ENCODE results near the gene PTCH2. TPM values are rescaled to one million over a fixed set of nuclear protein-coding genes. Genes with fewer than 3 reads are reported as not detected.

The PTCH2 gene
- total and polyA plus RNA-seq, 10 donors: 0.56 to 1.6 (median 1.2) TPM

GRCh38 chr1:44808063-44808937 lies 34.8 kb downstream of the PTCH2 start, which contains the start of gene BTBD19:
BTBD19 (plus strand) TSS chr1:44808523; CDS start chr1:44808821, 298 bp downstream.
- peak; percentile 70 to 79 (median 76) for TF ChIP-seq POLR2AphosphoS5 (IDR thresholded peaks at IDR 0.05)
- TF ChIP-seq POLR2A (IDR thresholded peaks at IDR 0.05): peak in 1 of 3 donors; percentile 22
- TF ChIP-seq CTCF (IDR thresholded peaks at IDR 0.05 in 8 of 11, conservative IDR thresholded peaks at IDR 0.05 in 3 of 11): no peak
- intact Hi-C loops (cut with DNase I; ENCODE audit: low total_unique reads): no loop called here
- peak; percentile 90 for DNase-seq
- WGBS, 5 donors: 27 to 43% (median 37%) methylated on average over 16 to 23 of the region's 23 CpGs
- Histone ChIP-seq H3K27me3 (replicated peaks in 1 of 7) (no peaks in the 10 kb centered on the region), H3K4me3 (peak within 1 kb of the TSS in 5 of 8 donors; percentile 4 to 58 (median 10)), H3K36me3 (peaks cover 0 to 37% (median 34%) of the 10 kb centered on the region in 6 donors), H3K27ac (peak within 1 kb of the TSS; percentile 95 to 99 (median 96)), H3K9me3 (no peaks in the 10 kb centered on the region), H3K4me1 (peaks cover 51 to 100% (median 82%) of the 10 kb centered on the region in 6 donors)

- peaks cover 0 to 45% (median 39%) of the 10 kb centered on the region in 6 donors for H3K36me3 ChIP-seq
- peak; percentile 99 for DNase-seq
- no peaks in the 10 kb centered on the region for H3K27me3 ChIP-seq (replicated peaks in 1 of 7)
- 1 to 7% (median 4%) methylated on average over 16 of the region's 16 CpGs for WGBS, 5 donors
- H3K27ac ChIP-seq: peak overlapping the region; percentile 95 to 99 (median 96)
- intact Hi-C loops (cut with DNase I; ENCODE audit: low total_unique reads): no loop called here
- H3K4me1 ChIP-seq: peaks cover 51 to 100% (median 83%) of the 10 kb centered on the region in 6 donors
- no peaks in the 10 kb centered on the region for H3K9me3 ChIP-seq
- H3K4me3 ChIP-seq: peak overlapping the region in 2 of 8 donors; percentile 14 to 58
- peak; percentile 80 to 94 (median 86) for TF ChIP-seq POLR2AphosphoS5 (IDR thresholded peaks at IDR 0.05)
- TF ChIP-seq CTCF (IDR thresholded peaks at IDR 0.05 in 8 of 11, conservative IDR thresholded peaks at IDR 0.05 in 3 of 11): peak in 1 of 11 experiments; percentile 18
- TF ChIP-seq POLR2A (IDR thresholded peaks at IDR 0.05): peak in 1 of 3 donors; percentile 11
Observed at GRCh38 chr1:44807364-44808062, 35.5 kb downstream of the PTCH2 start.

GRCh38 chr1:44806704-44807363 lies 36.2 kb downstream of the PTCH2 start, which contains the start of gene DYNLT4:
DYNLT4 (minus strand) TSS chr1:44807351; CDS start chr1:44806668, 683 bp downstream.
- Histone ChIP-seq H3K4me3 (peak within 1 kb of the TSS in 3 of 8 donors; percentile 4 to 58 (median 14)), H3K27me3 (replicated peaks in 1 of 7) (no peaks in the 10 kb centered on the region), H3K4me1 (peaks cover 54 to 100% (median 83%) of the 10 kb centered on the region in 6 donors), H3K9me3 (no peaks in the 10 kb centered on the region), H3K36me3 (peaks cover 0 to 51% (median 39%) of the 10 kb centered on the region in 6 donors), H3K27ac (peak within 1 kb of the TSS; percentile 95 to 99 (median 96))
- 68 to 98% (median 72%) methylated on average over 5 to 7 of the region's 7 CpGs for WGBS, 5 donors
- intact Hi-C loops (cut with DNase I; ENCODE audit: low total_unique reads): no loop called here
- no peak for TF ChIP-seq CTCF (IDR thresholded peaks at IDR 0.05 in 8 of 11, conservative IDR thresholded peaks at IDR 0.05 in 3 of 11)
- TF ChIP-seq POLR2AphosphoS5 (IDR thresholded peaks at IDR 0.05): peak in 1 of 3 donors; percentile 65
- peak in 1 of 3 donors; percentile 26 for TF ChIP-seq POLR2A (IDR thresholded peaks at IDR 0.05)
- peak; percentile 70 for DNase-seq
